ENCODE data around the gene NUMB.
A peak's percentile ranks its signal among the peaks of the same experiment; 100 is the strongest.
"Not testable (repeated sequence)": the region's sequence is repeated elsewhere in the genome, so short reads cannot be mapped to it uniquely, and the experiment has no call there.

The NUMB gene

GRCh38 chr14:73359445-73359844 lies 98.9 kb downstream of the NUMB start:
- no peak for DNase-seq (ENCODE audit: low spot score)

- no peak for DNase-seq (ENCODE audit: low spot score)
Measured at GRCh38 chr14:73358187-73358586, 100.2 kb downstream of the NUMB start.

GRCh38 chr14:73349091-73349490 lies 109.3 kb downstream of the NUMB start:
- not testable (repeated sequence) for DNase-seq (ENCODE audit: low spot score)

- DNase-seq (ENCODE audit: low spot score), result no peak
Measured at GRCh38 chr14:73344319-73344718, 114.0 kb downstream of the NUMB start.

GRCh38 chr14:73342670-73343069 lies 115.7 kb downstream of the NUMB start:
- DNase-seq (ENCODE audit: low spot score), result no peak

GRCh38 chr14:73339846-73340595 lies 118.3 kb downstream of the NUMB start:
- DNase-seq (ENCODE audit: low spot score), result no peak

GRCh38 chr14:73339206-73339605 lies 119.1 kb downstream of the NUMB start:
- no peak for DNase-seq (ENCODE audit: low spot score)

GRCh38 chr14:73338551-73338950 lies 119.8 kb downstream of the NUMB start:
- DNase-seq (ENCODE audit: low spot score), result no peak

- no peak for DNase-seq (ENCODE audit: low spot score)
Measured at GRCh38 chr14:73333031-73333430, 125.3 kb downstream of the NUMB start.

GRCh38 chr14:73325630-73326299 lies 132.6 kb downstream of the NUMB start:
- DNase-seq (ENCODE audit: low spot score), result no peak

- DNase-seq (ENCODE audit: low spot score), result no peak
Measured at GRCh38 chr14:73325063-73325462, 133.3 kb downstream of the NUMB start.

GRCh38 chr14:73324533-73324932 lies 133.8 kb downstream of the NUMB start:
- DNase-seq (ENCODE audit: low spot score), result no peak

GRCh38 chr14:73323896-73324399 lies 134.4 kb downstream of the NUMB start:
- no peak for DNase-seq (ENCODE audit: low spot score)

GRCh38 chr14:73313151-73313550 lies 145.2 kb downstream of the NUMB start:
- DNase-seq (ENCODE audit: low spot score), result no peak

- DNase-seq (ENCODE audit: low spot score), result no peak
Measured at GRCh38 chr14:73312687-73313086, 145.7 kb downstream of the NUMB start.

- no peak for DNase-seq (ENCODE audit: low spot score)
Measured at GRCh38 chr14:73311708-73312030, 146.7 kb downstream of the NUMB start.

- not testable (repeated sequence) for DNase-seq (ENCODE audit: low spot score)
Measured at GRCh38 chr14:73309207-73309606, 149.1 kb downstream of the NUMB start.

GRCh38 chr14:73307261-73307660 lies 151.1 kb downstream of the NUMB start:
- DNase-seq (ENCODE audit: low spot score), result no peak

GRCh38 chr14:73305499-73305898 lies 152.8 kb downstream of the NUMB start:
- no peak for DNase-seq (ENCODE audit: low spot score)

- peak; percentile 54 for DNase-seq (ENCODE audit: low spot score)
Measured at GRCh38 chr14:73295198-73295796, 163.0 kb downstream of the NUMB start.

GRCh38 chr14:73293782-73294781 lies 164.3 kb downstream of the NUMB start:
- DNase-seq (ENCODE audit: low spot score), result no peak

- DNase-seq (ENCODE audit: low spot score), result no peak
Measured at GRCh38 chr14:73290279-73290678, 168.1 kb downstream of the NUMB start.

Measured in hematopoietic multipotent progenitor cell treated with erythropoietin and hydrocortisone succinate and interleukin-3 and kit ligand, for 17 days (in vitro differentiated cells).